HG03575 (cell line): Measurements from ENCODE around the gene ENDOV.

Experiments used
- ATAC-seq: cut with Tn5 transposase; IDR thresholded peaks from one replicate; pipeline ENCODE4 v1.9.1; 2021; ENCODE audit not compliant: unreplicated experiment, insufficient number of reproducible peaks, low FRiP score; ENCODE audit errors: extremely low read depth

Gene ENDOV

GRCh38 chr17:80414803-80415625, at the start of gene ENDOV:
ENDOV (plus strand) TSS chr17:80415167; CDS start chr17:80415195, 28 bp downstream.
- no peak for ATAC-seq

GRCh38 chr17:80365983-80366382, 49.0 kb upstream of the ENDOV start:
- no peak for ATAC-seq

- ATAC-seq, result no peak
These were observed 47.5 kb upstream of the ENDOV start for GRCh38 chr17:80367503-80367902.

GRCh38 chr17:80371196-80371595, 43.8 kb upstream of the ENDOV start:
- no peak for ATAC-seq

GRCh38 chr17:80372456-80372855, 42.5 kb upstream of the ENDOV start:
- ATAC-seq, result no peak

GRCh38 chr17:80372922-80373570, 41.9 kb upstream of the ENDOV start:
- ATAC-seq, result no peak

GRCh38 chr17:80374039-80374731, 40.8 kb upstream of the ENDOV start:
- ATAC-seq, result no peak

- ATAC-seq, result no peak
These were observed 40.0 kb upstream of the ENDOV start for GRCh38 chr17:80374732-80375585.

GRCh38 chr17:80376531-80376930, 38.4 kb upstream of the ENDOV start:
- no peak for ATAC-seq

- ATAC-seq, result no peak
These were observed 37.2 kb upstream of the ENDOV start for GRCh38 chr17:80377798-80378197.

GRCh38 chr17:80379348-80379747, 35.6 kb upstream of the ENDOV start:
- no peak for ATAC-seq

GRCh38 chr17:80380068-80380467, 34.9 kb upstream of the ENDOV start:
- no peak for ATAC-seq

- no peak for ATAC-seq
These were observed 34.4 kb upstream of the ENDOV start for GRCh38 chr17:80380555-80381002.

- ATAC-seq, result no peak
These were observed 33.5 kb upstream of the ENDOV start for GRCh38 chr17:80381416-80381923.

- no peak for ATAC-seq
These were observed 32.5 kb upstream of the ENDOV start for GRCh38 chr17:80382446-80382845.

GRCh38 chr17:80382956-80383355, 32.0 kb upstream of the ENDOV start:
- ATAC-seq, result no peak

GRCh38 chr17:80384078-80384960, 30.6 kb upstream of the ENDOV start:
- no peak for ATAC-seq

GRCh38 chr17:80385046-80385445, 29.9 kb upstream of the ENDOV start:
- no peak for ATAC-seq
